H1 (cell line): ENCODE data around the gene MED12L. TPM values are rescaled to one million over a fixed set of nuclear protein-coding genes. Genes with fewer than 3 reads are reported as not detected.

ENCODE experiments used
- CTCF ChIA-PET: fragments of 300-600 bp; sonication (Branson Sonifier 250); formaldehyde crosslinking; loops from one replicate; lab custom pipeline; 2021; ENCODE audit not compliant: partially characterized antibody; lab: Charles Lee
- POLR2A ChIA-PET: fragments of 300-600 bp; sonication (Branson Sonifier 250); formaldehyde crosslinking; loops from one replicate; lab custom pipeline; 2021; ENCODE audit warnings: inconsistent platforms; ENCODE audit not compliant: partially characterized antibody; lab: Charles Lee
- DNase-seq, 2 experiments: peaks; one replicate each; pipeline versions ENCODE4 v3.0.0 to v3.0.0-alpha.2; 2010 to 2022; ENCODE audit warnings: low spot score in 2 of 2, low read depth in 1 of 2, mixed read lengths in 1 of 2
- FAIRE-seq: peaks from 2 replicates; lab custom pipeline; 2011; peaks lifted over from hg19 to GRCh38; lab: Jason Lieb, UNC
- H2AFZ ChIP-seq: 2 replicates; pipeline ENCODE4 v1.8.1; 2012; ENCODE audit warnings: low read length, inconsistent platforms
- H2AK5ac ChIP-seq: 2 replicates; pipeline ENCODE4 v1.6.1; 2013; ENCODE audit warnings: low read depth, low read length
- H2BK120ac ChIP-seq: replicated peaks from 2 replicates; pipeline ENCODE3; 2013; ENCODE audit warnings: low read depth, low read length, inconsistent platforms
- H2BK12ac ChIP-seq: 2 replicates; pipeline ENCODE4 v1.6.1; 2013; ENCODE audit warnings: low read depth, low read length
- H2BK15ac ChIP-seq: 2 replicates; pipeline ENCODE4 v1.6.1; 2013; ENCODE audit warnings: low read length
- H2BK20ac ChIP-seq: 2 replicates; pipeline ENCODE4 v1.6.1; 2013; ENCODE audit warnings: low read length
- H2BK5ac ChIP-seq: 2 replicates; pipeline ENCODE4 v1.6.1; 2013; ENCODE audit warnings: low read depth, low read length
- H3K14ac ChIP-seq: 2 replicates; pipeline ENCODE4 v1.6.1; 2013; ENCODE audit warnings: inconsistent platforms; ENCODE audit not compliant: insufficient read length
- H3K18ac ChIP-seq: 2 replicates; pipeline ENCODE4 v1.6.1; 2013; ENCODE audit warnings: low read length; ENCODE audit errors: extremely low read depth
- H3K23ac ChIP-seq: 2 replicates; pipeline ENCODE4 v1.6.1; 2013; ENCODE audit warnings: inconsistent platforms; ENCODE audit not compliant: insufficient read length
- H3K23me2 ChIP-seq: 2 replicates; pipeline ENCODE4 v1.6.1; 2013; ENCODE audit warnings: low read depth, low read length
- H3K27ac ChIP-seq: 2 replicates; pipeline ENCODE4 v1.6.1; 2011; ENCODE audit warnings: low read depth, low read length, inconsistent platforms
- H3K27me3 ChIP-seq, 4 experiments: replicated peaks in 1 of 4; 1 replicate in 1 of 4; 2 replicates in 3 of 4; pipeline versions ENCODE4 v1.6.1 to v1.8.1; 2011 to 2013; ENCODE audit warnings: low read length in 3 of 4, mild to moderate bottlenecking in 3 of 4, inconsistent platforms in 2 of 4, mixed read lengths in 2 of 4, moderate library complexity in 1 of 4; ENCODE audit not compliant: control insufficient read depth in 3 of 4, insufficient read depth in 3 of 4; ENCODE audit errors: extremely low read depth in 1 of 4
- H3K36me3 ChIP-seq, 4 experiments: 2 replicates each; pipeline versions ENCODE4 v1.6.1 to v1.8.1; 2011 to 2013; ENCODE audit warnings: mild to moderate bottlenecking in 4 of 4, low read length in 3 of 4, moderate library complexity in 2 of 4, control low read depth in 1 of 4, inconsistent platforms in 1 of 4; ENCODE audit not compliant: insufficient read depth in 4 of 4, control insufficient read depth in 2 of 4
- H3K4ac ChIP-seq: replicated peaks from 2 replicates; pipeline ENCODE3; 2013; ENCODE audit warnings: low read length, low read depth, mixed read lengths, inconsistent platforms; ENCODE audit not compliant: insufficient read length
- H3K4me1 ChIP-seq, 4 experiments: replicated peaks in 1 of 4; 1 replicate in 1 of 4; 2 replicates in 3 of 4; pipeline versions ENCODE4 v1.6.1 to v1.8.1; 2011 to 2013; ENCODE audit warnings: low read length in 3 of 4, inconsistent platforms in 2 of 4, mixed read lengths in 1 of 4; ENCODE audit not compliant: insufficient read depth in 4 of 4, control insufficient read depth in 3 of 4
- H3K4me2 ChIP-seq, 2 experiments: 2 replicates each; pipeline versions ENCODE4 v1.6.1 to v1.8.1; 2011 to 2013; ENCODE audit warnings: low read depth in 2 of 2, low read length in 2 of 2, control low read depth in 1 of 2, inconsistent platforms in 1 of 2, mild to moderate bottlenecking in 1 of 2; ENCODE audit not compliant: insufficient read depth in 1 of 2
- H3K4me3 ChIP-seq, 4 experiments: fragments of 200-600, 300-600 bp in 1 of 4; sonication (generic), shearing (Covaris generic), sonication (Bioruptor Twin) in 1 of 4; 2 replicates each; pipeline versions ENCODE4 v1.5.1 to v1.8.1; 2011 to 2016; ENCODE audit warnings: low read length in 4 of 4, low read depth in 3 of 4, control low read depth in 2 of 4, inconsistent platforms in 2 of 4, mild to moderate bottlenecking in 2 of 4, mixed read lengths in 1 of 4, moderate library complexity in 1 of 4; ENCODE audit not compliant: insufficient read depth in 2 of 4; ENCODE audit errors: extremely low read depth in 1 of 4
- H3K56ac ChIP-seq: replicated peaks from 2 replicates; pipeline ENCODE3; 2013; ENCODE audit warnings: low read depth, mild to moderate bottlenecking, mixed read lengths, low read length, inconsistent platforms; ENCODE audit not compliant: insufficient read length
- H3K79me1 ChIP-seq: 2 replicates; pipeline ENCODE4 v1.6.1; 2013; ENCODE audit warnings: low read depth, low read length, control low read depth
- H3K79me2 ChIP-seq, 2 experiments: 2 replicates each; pipeline versions ENCODE4 v1.6.1 to v1.8.1; 2012 to 2013; ENCODE audit warnings: low read length in 2 of 2, mild to moderate bottlenecking in 2 of 2, inconsistent platforms in 1 of 2; ENCODE audit not compliant: insufficient read depth in 2 of 2, control insufficient read depth in 1 of 2
- H3K9ac ChIP-seq, 4 experiments: replicated peaks in 1 of 4; 1 replicate in 1 of 4; 2 replicates in 3 of 4; pipeline versions ENCODE4 v1.6.1 to v1.8.1; 2011 to 2013; ENCODE audit warnings: low read depth in 3 of 4, low read length in 3 of 4, control low read depth in 2 of 4, mild to moderate bottlenecking in 2 of 4, moderate library complexity in 2 of 4, inconsistent platforms in 1 of 4; ENCODE audit errors: extremely low read depth in 1 of 4
- H3K9me3 ChIP-seq, 2 experiments: 2 replicates each; pipeline versions ENCODE4 v1.6.1 to v1.8.1; 2012 to 2013; ENCODE audit warnings: mild to moderate bottlenecking in 2 of 2, moderate library complexity in 2 of 2, control low read depth in 1 of 2, inconsistent platforms in 1 of 2, low read depth in 1 of 2, low read length in 1 of 2, mixed read lengths in 1 of 2; ENCODE audit not compliant: insufficient read depth in 2 of 2
- H4K20me1 ChIP-seq, 2 experiments: replicated peaks in 1 of 2; 2 replicates each; pipeline versions ENCODE3 to v1.8.1; 2011 to 2013; ENCODE audit warnings: inconsistent platforms in 2 of 2, low read length in 2 of 2, mild to moderate bottlenecking in 1 of 2; ENCODE audit not compliant: insufficient read depth in 2 of 2, control insufficient read depth in 1 of 2
- H4K5ac ChIP-seq: 2 replicates; pipeline ENCODE4 v1.6.1; 2013; ENCODE audit warnings: low read length, low read depth, mixed read lengths, inconsistent platforms; ENCODE audit not compliant: insufficient read length
- H4K8ac ChIP-seq: 2 replicates; pipeline ENCODE4 v1.8.0; 2013; ENCODE audit warnings: mild to moderate bottlenecking, moderate library complexity, low read length, inconsistent platforms; ENCODE audit not compliant: insufficient read depth; ENCODE audit errors: extremely low read depth
- H4K91ac ChIP-seq: replicated peaks from 2 replicates; pipeline ENCODE3; 2013; ENCODE audit warnings: low read length, mixed read lengths, inconsistent platforms; ENCODE audit not compliant: insufficient read length
- E2F6 ChIP-seq: IDR thresholded peaks from 2 replicates; pipeline ENCODE4 v1.6.1; 2012; ENCODE audit warnings: inconsistent platforms
- WGBS, 2 experiments: shearing (Covaris generic) in 1 of 2; methylation state at CpG; one replicate each; pipeline versions ENCODE4 v1.1.6 to v1.1.7; 2013 to 2015; ENCODE audit warnings: low lambda C conversion rate in 2 of 2, mixed read lengths in 2 of 2, inconsistent platforms in 1 of 2, low coverage in 1 of 2, missing lambda C conversion rate in 1 of 2; ENCODE audit not compliant: insufficient replicate concordance in 2 of 2, insufficient coverage in 1 of 2, insufficient read length in 1 of 2; ENCODE audit errors: extremely low coverage in 1 of 2, missing lambda C conversion rate in 1 of 2; 5-methylcytosine and 5-hydroxymethylcytosine counted together
- polyA plus RNA-seq, 7 experiments: library from polyadenylated mRNA; depleted of rRNA in 3 of 7; stranded (reverse) in 5 of 7; unstranded in 2 of 7; fragments of >200 nt in 5 of 7; fragments of 200-250 nt in 2 of 7; gene quantifications; 1 replicate in 5 of 7; 2 replicates in 1 of 7; 4 replicates in 1 of 7; pipeline versions ENCODE4 v1.2.1 to v1.2.3, GENCODE V29; 2011 to 2013; ENCODE audit warnings: missing spikeins in 2 of 7, mixed read lengths in 2 of 7
- total RNA-seq: library from RNA; stranded (reverse); fragmentation: NEBNext Ultra II Directional; extraction: Animal tissue kit (Norgen Biotek cat#: 25700); gene quantifications from 2 replicates; pipeline ENCODE4 v1.2.1, GENCODE V29; 2021
- TF ChIP-seq, protein P1 (sequence below), 3 experiments: IDR thresholded peaks; 1 replicate in 2 of 3; 2 replicates in 1 of 3; pipeline versions ENCODE4 v1.5.1 to v1.6.1; 2011; ENCODE audit warnings: low read length in 3 of 3, mild to moderate bottlenecking in 3 of 3, inconsistent platforms in 2 of 3, low read depth in 1 of 3, moderate library complexity in 1 of 3; ENCODE audit not compliant: insufficient read depth in 1 of 3; ENCODE audit errors: control extremely low read depth in 1 of 3

The MED12L gene
- total and polyA plus RNA-seq, 2 of the 8 experiments (the other 6 are each of a cell fraction or from before 2014, with no cell fraction given): 3.6 to 26.2 TPM

DNA sequence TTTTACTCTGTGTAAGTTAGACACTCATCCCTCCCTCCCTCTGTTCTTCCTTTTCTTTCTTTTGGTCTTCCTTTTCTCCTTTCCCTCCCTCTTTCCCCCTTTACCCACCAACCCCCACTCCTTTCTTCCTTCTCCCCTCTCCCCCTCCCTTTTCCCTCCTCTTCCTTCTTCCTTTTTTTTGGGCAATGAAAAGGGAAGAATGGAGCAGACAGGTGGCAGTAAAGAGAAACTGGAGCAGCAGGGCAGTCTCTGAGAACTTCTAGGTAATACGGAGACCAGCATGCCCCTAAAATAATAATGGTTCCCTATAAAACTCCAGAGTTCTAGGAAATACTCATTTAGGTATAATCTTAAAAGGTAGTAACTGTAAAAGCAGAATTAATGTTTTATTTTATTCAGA is 129.0 kb downstream of the MED12L start:
- FAIRE-seq: no peak
- Histone ChIP-seq H3K23me2 (no peaks in the 10 kb centered on the region), H2BK12ac (no peak overlapping the region), H2BK20ac (no peak overlapping the region), H3K9ac (no peak overlapping the region), H3K14ac (no peak overlapping the region), H3K4ac (no peak overlapping the region), H3K79me2 (no peaks in the 10 kb centered on the region), H3K4me1 (peaks cover 0 to 11% (median 5%) of the 10 kb centered on the region in 4 experiments; a peak in 4 of 7 replicates), H2BK120ac (no peak overlapping the region), H3K36me3 (no peaks in the 10 kb centered on the region), H3K56ac (no peak overlapping the region), H3K27ac (no peak overlapping the region), H4K5ac (no peak overlapping the region), H3K9me3 (no peaks in the 10 kb centered on the region), H2BK15ac (no peak overlapping the region), H2AK5ac (no peak overlapping the region), H3K18ac (no peak overlapping the region), H4K20me1 (no peaks in the 10 kb centered on the region), H3K27me3 (no peaks in the 10 kb centered on the region), H3K4me2 (no peak overlapping the region), H3K79me1 (no peaks in the 10 kb centered on the region; the same call in 1 of the 2 replicates), H3K23ac (no peak overlapping the region), H2AFZ (no peak overlapping the region), H4K8ac (no peak overlapping the region), H3K4me3 (no peak overlapping the region), H4K91ac (no peak overlapping the region), H2BK5ac (no peak overlapping the region)
- DNase-seq: no peak
- ChIA-PET CTCF (interaction anchor here (1.0 to 1.1 kb wide), 2 partner anchors 14 to 18 kb away, joined by 3 to 4 read pairs; no protein-coding TSS in a partner anchor), POLR2A (no interaction called here)
- WGBS, 2 experiments: 69% methylated on average over 1 of the region's 1 CpG; no CpG with 5 or more reads in 1 of the 2 experiments
- no peak for TF ChIP-seq E2F6
- TF ChIP-seq, protein P1, sequence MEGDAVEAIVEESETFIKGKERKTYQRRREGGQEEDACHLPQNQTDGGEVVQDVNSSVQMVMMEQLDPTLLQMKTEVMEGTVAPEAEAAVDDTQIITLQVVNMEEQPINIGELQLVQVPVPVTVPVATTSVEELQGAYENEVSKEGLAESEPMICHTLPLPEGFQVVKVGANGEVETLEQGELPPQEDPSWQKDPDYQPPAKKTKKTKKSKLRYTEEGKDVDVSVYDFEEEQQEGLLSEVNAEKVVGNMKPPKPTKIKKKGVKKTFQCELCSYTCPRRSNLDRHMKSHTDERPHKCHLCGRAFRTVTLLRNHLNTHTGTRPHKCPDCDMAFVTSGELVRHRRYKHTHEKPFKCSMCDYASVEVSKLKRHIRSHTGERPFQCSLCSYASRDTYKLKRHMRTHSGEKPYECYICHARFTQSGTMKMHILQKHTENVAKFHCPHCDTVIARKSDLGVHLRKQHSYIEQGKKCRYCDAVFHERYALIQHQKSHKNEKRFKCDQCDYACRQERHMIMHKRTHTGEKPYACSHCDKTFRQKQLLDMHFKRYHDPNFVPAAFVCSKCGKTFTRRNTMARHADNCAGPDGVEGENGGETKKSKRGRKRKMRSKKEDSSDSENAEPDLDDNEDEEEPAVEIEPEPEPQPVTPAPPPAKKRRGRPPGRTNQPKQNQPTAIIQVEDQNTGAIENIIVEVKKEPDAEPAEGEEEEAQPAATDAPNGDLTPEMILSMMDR (IDR thresholded peaks at IDR 0.05; ENCODE audit: control extremely low read depth in 1 of 3, insufficient read depth in 1 of 3, low read depth in 1 of 3, low read length in 3 of 3): peak in 2 of 3 experiments; percentile 20 to 29; a peak in 1 of 4 replicates
